Esophagus muscularis mucosa (tissue), 3 donors: ENCODE results near the gene CHN1.

Experiments used
- CTCF ChIP-seq, 3 experiments: fragments of 200-600 bp in 2 of 3; fragments of 450-650 bp in 1 of 3; sonication (generic) in 2 of 3; IDR thresholded peaks; one replicate each; pipeline ENCODE4 v1.5.1; 2017 to 2019; ENCODE audit warnings: antibody characterized with exemption in 3 of 3, mild to moderate bottlenecking in 2 of 3, moderate library complexity in 1 of 3
- POLR2A ChIP-seq: fragments of 450-650 bp; IDR thresholded peaks from one replicate; pipeline ENCODE4 v1.6.1; 2017; ENCODE audit warnings: antibody characterized with exemption, moderate library complexity, mild to moderate bottlenecking, low read depth
- POLR2AphosphoS5 ChIP-seq, 2 donors: sonication (generic); formaldehyde crosslinking; IDR thresholded peaks; one replicate each; pipeline ENCODE4 v1.6.1; 2017; ENCODE audit warnings: antibody characterized with exemption in 2 of 2

GRCh38 chr2:174903264-174903556, 102.0 kb downstream of the CHN1 start:
- TF ChIP-seq POLR2AphosphoS5 (IDR thresholded peaks at IDR 0.05) (no peak), POLR2A (no peak), CTCF (IDR thresholded peaks at IDR 0.05) (no peak)
